ENCODE measurements around the gene ETV5.
"Not testable (repeated sequence)": the region's sequence is repeated elsewhere in the genome, so short reads cannot be mapped to it uniquely, and the experiment has no call there.

ETV5 gene

DNA sequence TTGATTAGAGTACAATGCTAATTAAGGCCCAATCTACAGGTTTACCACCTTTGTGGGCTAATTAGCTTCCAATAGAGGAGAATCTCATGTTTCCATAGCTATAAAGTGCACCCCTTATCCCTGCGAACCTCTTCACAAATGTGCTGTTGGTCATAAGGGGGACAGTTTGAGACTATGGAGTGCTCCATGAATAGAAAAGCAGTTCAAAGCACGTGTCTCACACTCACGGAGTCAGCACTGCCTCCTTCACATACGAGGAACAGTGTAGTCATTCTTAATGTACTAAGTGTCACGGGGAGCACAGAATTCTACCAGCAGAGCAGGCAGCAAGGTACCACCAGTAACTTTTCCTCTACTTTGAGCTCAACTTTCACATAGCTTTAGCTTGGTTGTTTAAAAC, 62.1 kb downstream of the ETV5 start:
- Histone ChIP-seq H3K27ac (ENCODE audit: low read depth, low read length) (no peak overlapping the region), H3K27me3 (ENCODE audit: insufficient read depth, low read length) (no peaks in the 10 kb centered on the region), H3K9ac (ENCODE audit: low read depth, low read length) (no peak overlapping the region), H3K36me3 (ENCODE audit: insufficient read depth, low read length) (peaks cover 53% of the 10 kb centered on the region), H3K9me3 (ENCODE audit: insufficient read depth, low read depth, low read length) (no peaks in the 10 kb centered on the region), H3K4me1 (ENCODE audit: insufficient read depth, low read length) (0 out of 2 replicates have a peak, but pooled peaks cover 5% of the 10 kb centered on the region), H3K4me3 (ENCODE audit: low read length) (no peak overlapping the region)
- 93% methylated on average over 5 of the region's 5 CpGs for WGBS

DNA sequence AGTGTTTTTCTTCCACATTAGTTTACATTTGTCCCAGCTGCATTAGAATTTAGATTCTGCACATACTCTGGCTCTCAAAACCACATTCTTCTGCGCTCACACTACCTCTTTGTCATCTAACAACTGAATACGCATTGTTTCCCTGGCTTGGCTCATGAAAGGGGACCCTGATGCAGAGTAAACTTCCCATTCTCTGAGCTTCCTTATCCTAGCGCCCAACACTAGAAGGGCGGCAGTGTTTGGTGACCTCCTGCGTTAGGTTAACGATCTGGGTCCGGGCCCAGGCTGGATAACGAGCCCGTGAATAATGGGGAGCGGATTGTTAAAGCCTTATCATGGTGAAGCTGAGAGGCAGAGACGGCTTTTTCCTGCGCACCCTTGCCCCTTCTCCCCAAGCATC, 63.9 kb downstream of the ETV5 start:
- 86% methylated on average over 12 of the region's 12 CpGs for WGBS
- H3K4me1 ChIP-seq (ENCODE audit: insufficient read depth, low read length): 0 out of 2 replicates have a peak, but pooled peaks cover 5% of the 10 kb centered on the region
- H3K9me3 ChIP-seq (ENCODE audit: insufficient read depth, low read depth, low read length): no peaks in the 10 kb centered on the region
- no peaks in the 10 kb centered on the region for H3K27me3 ChIP-seq (ENCODE audit: insufficient read depth, low read length)
- peaks cover 35% of the 10 kb centered on the region for H3K36me3 ChIP-seq (ENCODE audit: insufficient read depth, low read length)
- H3K4me3 ChIP-seq (ENCODE audit: low read length): no peak overlapping the region
- H3K27ac ChIP-seq (ENCODE audit: low read depth, low read length): no peak overlapping the region
- no peak overlapping the region for H3K9ac ChIP-seq (ENCODE audit: low read depth, low read length)

DNA sequence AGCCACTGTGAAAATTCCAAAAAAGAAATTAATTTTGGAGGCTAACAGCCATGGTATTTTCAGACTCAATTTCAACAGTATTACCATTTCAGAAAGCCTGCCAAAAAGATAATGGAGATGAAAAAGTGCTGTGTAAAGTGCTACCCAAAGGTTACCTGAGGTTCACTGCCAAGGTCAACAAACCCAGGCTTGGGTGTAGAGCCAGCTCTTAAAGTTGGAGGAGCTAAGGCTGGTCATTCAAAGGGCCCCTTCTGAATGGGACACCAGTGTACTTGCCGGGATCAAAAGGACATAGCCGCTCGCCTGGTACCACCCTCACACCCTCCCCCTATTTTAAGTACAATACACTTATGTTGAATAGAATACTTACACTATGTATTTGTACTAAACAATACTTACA, 64.5 kb downstream of the ETV5 start:
- Histone ChIP-seq H3K9ac (ENCODE audit: low read depth, low read length) (no peak overlapping the region), H3K36me3 (ENCODE audit: insufficient read depth, low read length) (peaks cover 29% of the 10 kb centered on the region), H3K4me1 (ENCODE audit: insufficient read depth, low read length) (0 out of 2 replicates have a peak, but pooled peaks cover 5% of the 10 kb centered on the region), H3K27me3 (ENCODE audit: insufficient read depth, low read length) (no peaks in the 10 kb centered on the region), H3K9me3 (ENCODE audit: insufficient read depth, low read depth, low read length) (no peaks in the 10 kb centered on the region), H3K27ac (ENCODE audit: low read depth, low read length) (no peak overlapping the region), H3K4me3 (ENCODE audit: low read length) (no peak overlapping the region)
- WGBS: 80% methylated on average over 1 of the region's 3 CpGs

DNA sequence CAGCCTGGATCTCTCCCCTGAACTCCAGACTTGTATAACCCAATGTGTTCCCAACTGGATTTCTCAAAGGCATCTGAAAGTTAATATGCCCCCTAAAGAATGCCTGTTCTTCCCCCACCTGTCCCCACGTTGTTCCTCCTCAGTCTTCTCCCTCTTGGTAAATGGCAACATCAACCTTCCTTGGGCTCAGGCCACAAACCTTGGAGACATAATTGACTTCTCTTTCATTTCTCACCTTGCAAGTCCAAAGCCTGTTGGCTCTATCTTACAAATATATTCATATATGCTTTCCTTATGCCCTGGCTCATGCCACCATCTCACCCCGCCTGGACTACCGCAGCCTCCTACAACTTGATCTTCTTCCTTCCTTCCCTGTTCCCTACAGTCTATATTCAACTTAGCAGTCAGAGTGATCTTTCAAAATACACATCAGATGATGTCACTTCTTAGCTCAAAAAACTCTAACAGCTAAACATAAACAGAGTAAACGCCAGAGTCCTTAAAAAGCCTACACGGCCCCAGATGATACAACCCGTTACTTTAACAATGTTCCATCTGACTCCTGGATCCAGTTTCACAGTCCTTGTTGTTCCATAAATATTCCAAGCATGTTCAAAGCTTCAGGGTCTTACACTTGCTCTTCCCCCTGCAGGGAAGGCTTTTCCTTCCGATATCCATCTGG, 66.2 kb downstream of the ETV5 start:
- WGBS: 88% methylated on average over 7 of the region's 7 CpGs
- peaks cover 12% of the 10 kb centered on the region; the same call in 1 of the 2 replicates for H3K36me3 ChIP-seq (ENCODE audit: insufficient read depth, low read length)
- peaks cover 6% of the 10 kb centered on the region; the same call in 1 of the 2 replicates for H3K9me3 ChIP-seq (ENCODE audit: insufficient read depth, low read depth, low read length)
- 0 out of 2 replicates have a peak, but pooled peaks cover 5% of the 10 kb centered on the region for H3K4me1 ChIP-seq (ENCODE audit: insufficient read depth, low read length)
- H3K27ac ChIP-seq (ENCODE audit: low read depth, low read length): no peak overlapping the region
- no peaks in the 10 kb centered on the region for H3K27me3 ChIP-seq (ENCODE audit: insufficient read depth, low read length)
- H3K9ac ChIP-seq (ENCODE audit: low read depth, low read length): no peak overlapping the region
- H3K4me3 ChIP-seq (ENCODE audit: low read length): no peak overlapping the region

DNA sequence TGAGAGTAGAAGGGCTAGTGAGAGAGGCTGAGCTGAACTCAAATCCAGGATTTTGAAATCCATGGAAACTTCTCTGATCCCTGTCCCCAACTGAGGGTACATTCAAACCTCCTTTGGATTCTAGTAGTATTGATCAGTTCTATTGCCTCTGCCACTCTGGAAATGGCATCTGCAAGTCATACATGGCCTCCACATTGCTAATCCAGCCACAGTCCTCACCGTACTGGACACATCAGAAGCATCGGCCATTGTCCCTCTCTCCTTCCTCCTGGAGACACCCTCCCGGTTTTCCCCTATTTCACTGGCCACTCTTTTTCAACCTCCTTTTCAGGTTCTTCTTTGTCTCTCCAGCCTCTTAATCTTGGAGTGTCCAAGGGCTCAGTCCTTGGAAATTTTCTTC, 66.9 kb downstream of the ETV5 start:
- 0 out of 2 replicates have a peak, but pooled peaks cover 5% of the 10 kb centered on the region for H3K4me1 ChIP-seq (ENCODE audit: insufficient read depth, low read length)
- no peak overlapping the region for H3K9ac ChIP-seq (ENCODE audit: low read depth, low read length)
- H3K4me3 ChIP-seq (ENCODE audit: low read length): no peak overlapping the region
- H3K27ac ChIP-seq (ENCODE audit: low read depth, low read length): no peak overlapping the region
- H3K9me3 ChIP-seq (ENCODE audit: insufficient read depth, low read depth, low read length): peaks cover 6% of the 10 kb centered on the region; the same call in 1 of the 2 replicates
- WGBS: 91% methylated on average over 3 of the region's 3 CpGs
- H3K27me3 ChIP-seq (ENCODE audit: insufficient read depth, low read length): no peaks in the 10 kb centered on the region
- peaks cover 5% of the 10 kb centered on the region; the same call in 1 of the 2 replicates for H3K36me3 ChIP-seq (ENCODE audit: insufficient read depth, low read length)

DNA sequence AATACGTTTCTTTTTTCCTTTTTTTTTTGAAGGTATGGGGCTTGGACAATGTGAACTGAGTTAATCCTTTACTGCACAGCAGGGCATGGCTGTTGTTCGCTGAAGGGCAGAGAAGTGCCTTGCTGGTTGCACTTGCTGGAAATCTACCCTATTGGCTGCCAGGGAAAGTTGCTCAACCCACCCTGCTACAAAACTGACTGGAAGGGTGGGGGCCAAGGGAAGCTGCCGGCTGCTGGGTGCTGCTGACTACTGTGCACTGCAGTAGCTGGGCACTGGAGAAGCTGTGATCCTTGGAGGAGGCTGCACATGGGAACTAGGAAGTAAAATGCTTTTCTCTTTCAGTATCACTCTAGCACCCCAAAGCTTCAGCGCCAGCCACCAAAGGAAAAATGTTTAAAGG, 70.5 kb downstream of the ETV5 start:
- no peak overlapping the region for H3K9ac ChIP-seq (ENCODE audit: low read depth, low read length)
- no peaks in the 10 kb centered on the region for H3K4me1 ChIP-seq (ENCODE audit: insufficient read depth, low read length)
- H3K9me3 ChIP-seq (ENCODE audit: insufficient read depth, low read depth, low read length): peaks cover 12% of the 10 kb centered on the region; the same call in 1 of the 2 replicates
- no peaks in the 10 kb centered on the region for H3K27me3 ChIP-seq (ENCODE audit: insufficient read depth, low read length)
- H3K4me3 ChIP-seq (ENCODE audit: low read length): no peak overlapping the region
- WGBS: 83% methylated on average over 4 of the region's 4 CpGs
- H3K27ac ChIP-seq (ENCODE audit: low read depth, low read length): no peak overlapping the region
- no peaks in the 10 kb centered on the region for H3K36me3 ChIP-seq (ENCODE audit: insufficient read depth, low read length)

DNA sequence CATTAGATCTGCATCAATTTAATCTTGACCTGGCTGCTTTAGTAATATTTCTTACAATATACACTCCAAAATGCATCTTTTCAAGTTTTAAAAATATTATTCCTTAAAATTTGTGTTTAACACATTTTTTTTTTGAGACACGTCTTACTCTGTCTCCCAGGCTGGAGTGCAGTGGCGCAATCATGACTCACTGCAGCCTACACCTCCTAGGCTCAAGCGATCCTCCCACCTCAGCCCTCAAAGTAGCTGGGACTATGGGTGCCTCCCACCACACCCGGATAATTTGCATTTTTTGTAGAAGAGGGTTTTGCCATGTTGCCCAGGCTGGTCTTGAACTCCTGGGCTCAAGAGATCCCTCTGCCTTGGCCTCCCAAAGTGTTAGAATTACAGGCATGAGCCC, 73.6 kb downstream of the ETV5 start:
- H3K36me3 ChIP-seq (ENCODE audit: insufficient read depth, low read length): no peaks in the 10 kb centered on the region
- H3K27ac ChIP-seq (ENCODE audit: low read depth, low read length): no peak overlapping the region
- peaks cover 18% of the 10 kb centered on the region for H3K9me3 ChIP-seq (ENCODE audit: insufficient read depth, low read depth, low read length)
- H3K9ac ChIP-seq (ENCODE audit: low read depth, low read length): no peak overlapping the region
- WGBS: 89% methylated on average over 4 of the region's 4 CpGs
- H3K27me3 ChIP-seq (ENCODE audit: insufficient read depth, low read length): no peaks in the 10 kb centered on the region
- no peaks in the 10 kb centered on the region for H3K4me1 ChIP-seq (ENCODE audit: insufficient read depth, low read length)
- no peak overlapping the region for H3K4me3 ChIP-seq (ENCODE audit: low read length)

DNA sequence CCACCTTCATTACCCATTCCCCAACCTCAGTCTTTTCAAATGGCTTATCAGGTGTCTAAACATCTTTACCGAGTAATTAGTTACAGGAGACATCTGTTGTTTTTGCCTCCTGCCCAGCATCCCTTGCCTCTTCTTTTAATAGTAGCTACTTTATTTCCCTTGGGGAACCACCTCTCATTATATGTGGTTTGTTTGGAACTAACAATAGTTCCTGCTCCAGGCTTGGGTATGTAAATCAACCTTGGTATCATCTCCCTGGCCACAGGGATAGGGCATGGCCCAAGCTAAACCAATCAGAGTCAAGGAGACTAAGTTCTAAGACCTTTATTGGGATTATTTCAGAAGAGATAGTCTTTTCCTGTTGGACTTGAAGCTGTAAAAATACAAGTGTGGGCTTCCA, 76.6 kb downstream of the ETV5 start:
- H3K36me3 ChIP-seq (ENCODE audit: insufficient read depth, low read length): no peaks in the 10 kb centered on the region
- H3K9ac ChIP-seq (ENCODE audit: low read depth, low read length): no peak overlapping the region
- no peaks in the 10 kb centered on the region for H3K27me3 ChIP-seq (ENCODE audit: insufficient read depth, low read length)
- H3K4me1 ChIP-seq (ENCODE audit: insufficient read depth, low read length): no peaks in the 10 kb centered on the region
- H3K27ac ChIP-seq (ENCODE audit: low read depth, low read length): no peak overlapping the region
- peaks cover 12% of the 10 kb centered on the region; the same call in 1 of the 2 replicates for H3K9me3 ChIP-seq (ENCODE audit: insufficient read depth, low read depth, low read length)
- WGBS: 100% methylated on average over 1 of the region's 1 CpG
- no peak overlapping the region for H3K4me3 ChIP-seq (ENCODE audit: low read length)

DNA sequence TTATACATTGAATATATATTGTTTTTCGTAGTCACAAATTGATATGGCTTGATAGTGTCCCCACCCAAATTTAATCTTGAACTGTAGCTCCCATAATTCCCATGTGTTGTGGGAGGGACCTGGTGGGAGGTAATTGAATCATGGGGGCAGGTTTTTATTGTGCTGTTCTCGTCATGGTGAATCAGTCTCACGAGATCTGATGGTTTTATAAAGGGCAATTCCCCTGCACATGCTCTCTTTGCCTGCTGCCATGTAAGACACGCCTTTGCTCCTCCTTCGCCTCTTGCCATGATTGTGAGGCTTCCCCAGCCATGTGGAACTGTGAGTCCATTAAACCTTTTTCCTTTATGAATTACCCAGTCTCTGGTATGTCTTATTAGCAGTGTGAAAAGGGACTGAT, 82.9 kb downstream of the ETV5 start:
- H3K27ac ChIP-seq (ENCODE audit: low read depth, low read length); H3K27me3 ChIP-seq (ENCODE audit: insufficient read depth, low read length); H3K4me1 ChIP-seq (ENCODE audit: insufficient read depth, low read length); H3K36me3 ChIP-seq (ENCODE audit: insufficient read depth, low read length); H3K9me3 ChIP-seq (ENCODE audit: insufficient read depth, low read depth, low read length); H3K9ac ChIP-seq (ENCODE audit: low read depth, low read length); H3K4me3 ChIP-seq (ENCODE audit: low read length): not testable (repeated sequence)
- 93% methylated on average over 5 of the region's 5 CpGs for WGBS

DNA sequence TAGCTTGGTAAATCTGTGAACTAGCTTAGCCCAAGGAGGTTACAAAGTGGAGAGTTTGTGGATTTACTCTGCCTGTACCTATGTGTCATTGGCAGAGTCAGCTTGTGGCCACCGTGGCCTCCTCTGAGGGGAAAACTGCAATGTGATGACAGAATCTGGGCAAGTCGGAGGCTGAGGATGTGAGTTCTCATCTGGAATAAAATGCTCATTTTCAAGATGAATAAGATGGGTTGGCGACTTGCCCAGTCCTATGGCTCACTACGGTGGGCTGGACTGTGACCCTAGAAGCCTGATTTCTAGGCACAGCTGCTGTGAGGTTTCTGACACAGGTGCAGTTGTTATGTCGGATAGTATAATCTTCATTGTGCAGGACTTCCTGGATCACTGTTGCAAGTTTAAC, 83.7 kb downstream of the ETV5 start:
- Histone ChIP-seq H3K27ac (ENCODE audit: low read depth, low read length) (no peak overlapping the region), H3K9me3 (ENCODE audit: insufficient read depth, low read depth, low read length) (no peaks in the 10 kb centered on the region), H3K4me3 (ENCODE audit: low read length) (no peak overlapping the region), H3K27me3 (ENCODE audit: insufficient read depth, low read length) (no peaks in the 10 kb centered on the region), H3K4me1 (ENCODE audit: insufficient read depth, low read length) (no peaks in the 10 kb centered on the region), H3K36me3 (ENCODE audit: insufficient read depth, low read length) (no peaks in the 10 kb centered on the region), H3K9ac (ENCODE audit: low read depth, low read length) (no peak overlapping the region)
- 87% methylated on average over 5 of the region's 5 CpGs for WGBS

DNA sequence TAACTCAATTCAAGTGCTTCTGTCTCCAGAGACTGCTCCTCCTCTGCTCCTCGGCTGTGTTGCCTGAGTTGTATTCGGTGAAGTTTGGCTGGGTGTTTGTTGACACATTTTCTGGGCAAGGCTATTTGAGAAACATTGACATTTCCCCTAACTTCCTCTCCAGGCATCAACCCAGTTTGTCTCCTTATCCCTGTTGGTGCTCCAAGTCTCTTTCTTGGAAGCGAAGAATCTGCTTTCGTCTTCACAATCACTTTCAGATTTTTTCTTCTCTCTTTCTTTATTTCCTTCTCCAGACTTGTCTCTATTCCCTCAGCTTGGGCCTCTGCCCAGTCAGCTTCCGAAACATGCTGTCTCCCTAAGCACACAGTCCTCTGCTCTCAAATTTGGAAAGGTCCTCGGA, 84.7 kb downstream of the ETV5 start:
- no peaks in the 10 kb centered on the region for H3K4me1 ChIP-seq (ENCODE audit: insufficient read depth, low read length)
- H3K36me3 ChIP-seq (ENCODE audit: insufficient read depth, low read length): no peaks in the 10 kb centered on the region
- no peaks in the 10 kb centered on the region for H3K27me3 ChIP-seq (ENCODE audit: insufficient read depth, low read length)
- WGBS: 89% methylated on average over 5 of the region's 6 CpGs
- H3K9me3 ChIP-seq (ENCODE audit: insufficient read depth, low read depth, low read length): no peaks in the 10 kb centered on the region
- H3K27ac ChIP-seq (ENCODE audit: low read depth, low read length): no peak overlapping the region
- no peak overlapping the region for H3K4me3 ChIP-seq (ENCODE audit: low read length)
- no peak overlapping the region for H3K9ac ChIP-seq (ENCODE audit: low read depth, low read length)

DNA sequence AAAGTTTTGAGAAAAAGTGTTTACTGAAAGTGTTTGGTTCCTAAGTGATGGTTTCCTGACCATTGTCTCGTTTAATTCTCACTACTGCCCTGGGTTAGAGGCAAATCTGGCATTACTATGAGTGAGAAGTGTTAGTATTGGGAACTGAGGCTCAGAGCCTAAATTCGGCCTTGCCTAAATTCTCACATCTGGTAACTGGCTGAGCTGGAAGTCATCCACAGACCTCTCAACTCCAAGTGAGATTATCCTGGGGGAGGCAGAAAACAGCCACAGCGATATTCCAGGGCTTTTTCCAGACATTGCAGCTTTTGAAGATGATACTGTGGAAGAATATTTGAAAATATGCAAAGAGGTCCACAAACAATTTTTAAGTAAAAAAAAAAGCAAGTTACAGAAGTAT, 86.0 kb downstream of the ETV5 start:
- Histone ChIP-seq H3K27ac (ENCODE audit: low read depth, low read length) (no peak overlapping the region), H3K4me1 (ENCODE audit: insufficient read depth, low read length) (no peaks in the 10 kb centered on the region), H3K36me3 (ENCODE audit: insufficient read depth, low read length) (no peaks in the 10 kb centered on the region), H3K9ac (ENCODE audit: low read depth, low read length) (no peak overlapping the region), H3K9me3 (ENCODE audit: insufficient read depth, low read depth, low read length) (no peaks in the 10 kb centered on the region), H3K4me3 (ENCODE audit: low read length) (no peak overlapping the region), H3K27me3 (ENCODE audit: insufficient read depth, low read length) (no peaks in the 10 kb centered on the region)
- 89% methylated on average over 3 of the region's 3 CpGs for WGBS

Data from HUES64 (cell line).